ENCODE measurements around the gene TXK.

The TXK gene

DNA sequence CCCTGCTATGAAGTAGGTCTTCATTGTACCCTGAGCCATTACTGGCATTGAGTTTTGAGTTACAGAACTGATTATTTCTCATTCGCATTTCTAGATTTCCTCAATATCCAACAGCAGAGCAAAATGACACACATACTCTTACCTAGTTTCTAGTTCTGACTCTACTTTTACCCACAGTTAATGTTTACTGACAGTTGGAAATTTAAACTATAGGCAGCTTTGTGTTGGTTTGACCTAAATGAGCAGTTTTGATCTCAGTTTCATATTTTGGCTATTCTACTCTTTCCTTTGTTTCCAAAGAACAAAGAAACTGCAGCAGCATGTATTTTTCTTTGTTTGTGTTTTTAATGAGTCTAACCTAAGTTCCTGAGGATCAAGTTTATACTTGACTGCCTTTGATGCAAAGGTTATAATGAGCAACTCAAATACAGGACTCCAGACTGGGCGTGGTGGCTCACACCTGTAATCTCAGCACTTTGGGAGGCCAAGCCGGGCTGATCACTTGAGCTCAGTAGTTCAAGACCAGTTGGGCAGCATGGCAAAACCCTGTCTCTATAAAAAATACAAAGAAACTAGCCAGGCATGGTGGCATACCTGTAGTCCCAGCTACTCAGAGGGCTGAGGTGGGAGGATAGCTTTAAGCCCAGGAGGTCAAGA, 30.4 kb downstream of the TXK start:
- DNase-seq (ENCODE audit: low spot score), result no peak

GRCh38 chr4:48102303-48102702, 31.7 kb downstream of the TXK start:
- DNase-seq (ENCODE audit: low spot score), result no peak

DNA sequence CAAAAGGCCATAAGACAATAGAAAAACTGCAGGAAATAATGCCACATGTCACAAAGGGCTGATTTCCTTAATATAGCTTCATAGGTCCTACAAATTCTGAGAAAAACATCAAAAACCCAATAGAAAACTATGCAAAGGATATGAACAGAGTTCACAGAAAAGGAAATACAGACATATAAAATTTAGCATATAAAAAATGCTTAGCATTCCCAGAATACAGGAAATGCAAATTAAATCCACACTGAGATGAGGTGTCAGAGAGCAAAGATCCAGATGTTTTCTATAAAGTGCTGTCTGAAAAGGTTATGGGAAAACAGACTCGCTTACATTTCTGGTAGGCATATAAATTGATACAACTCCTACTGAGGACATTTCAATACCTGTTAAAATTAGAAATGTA, 33.8 kb downstream of the TXK start:
- no peak for DNase-seq (ENCODE audit: low spot score)

DNA sequence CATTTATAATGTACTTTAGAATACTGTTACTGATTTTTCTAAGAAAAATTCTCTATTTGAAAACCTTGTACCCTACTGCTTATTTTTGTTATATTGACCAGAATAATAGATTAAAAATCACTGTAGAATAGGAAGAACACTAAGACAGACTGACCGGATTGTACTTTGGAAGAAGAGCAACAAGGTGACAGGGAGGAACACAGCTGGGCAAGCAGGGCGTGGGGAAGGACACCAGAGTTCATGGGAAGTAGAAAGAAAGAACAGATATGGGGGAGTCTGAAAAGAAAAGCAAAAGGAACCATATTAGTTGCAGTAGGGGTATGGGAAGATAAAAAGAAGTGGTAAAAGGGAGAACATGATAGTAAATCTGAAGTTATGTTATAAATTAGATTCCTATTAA, 38.6 kb downstream of the TXK start:
- DNase-seq (ENCODE audit: low spot score), result no peak

- DNase-seq (ENCODE audit: low spot score), result no peak
Observed at GRCh38 chr4:48093991-48094416, 40.0 kb downstream of the TXK start.

DNA sequence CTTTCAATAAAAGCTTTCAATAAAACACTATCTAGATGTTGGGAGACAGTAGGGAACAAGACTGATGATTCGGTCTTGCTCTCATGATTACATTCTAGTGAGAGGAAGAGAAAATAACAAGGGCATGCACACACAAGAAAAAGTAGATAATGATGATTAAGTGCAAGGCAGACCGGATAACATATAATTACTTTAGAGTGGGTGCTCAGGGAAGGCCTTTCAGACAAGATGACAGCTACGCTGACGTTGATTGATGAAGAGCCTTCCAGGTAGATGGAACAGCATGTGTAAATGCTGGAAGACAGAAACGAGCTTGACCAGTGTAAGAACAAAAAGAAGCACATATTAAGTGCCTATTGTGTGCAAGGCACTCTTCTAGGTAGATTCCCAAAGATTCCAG, 43.4 kb downstream of the TXK start:
- DNase-seq (ENCODE audit: low spot score), result peak; percentile 2

DNA sequence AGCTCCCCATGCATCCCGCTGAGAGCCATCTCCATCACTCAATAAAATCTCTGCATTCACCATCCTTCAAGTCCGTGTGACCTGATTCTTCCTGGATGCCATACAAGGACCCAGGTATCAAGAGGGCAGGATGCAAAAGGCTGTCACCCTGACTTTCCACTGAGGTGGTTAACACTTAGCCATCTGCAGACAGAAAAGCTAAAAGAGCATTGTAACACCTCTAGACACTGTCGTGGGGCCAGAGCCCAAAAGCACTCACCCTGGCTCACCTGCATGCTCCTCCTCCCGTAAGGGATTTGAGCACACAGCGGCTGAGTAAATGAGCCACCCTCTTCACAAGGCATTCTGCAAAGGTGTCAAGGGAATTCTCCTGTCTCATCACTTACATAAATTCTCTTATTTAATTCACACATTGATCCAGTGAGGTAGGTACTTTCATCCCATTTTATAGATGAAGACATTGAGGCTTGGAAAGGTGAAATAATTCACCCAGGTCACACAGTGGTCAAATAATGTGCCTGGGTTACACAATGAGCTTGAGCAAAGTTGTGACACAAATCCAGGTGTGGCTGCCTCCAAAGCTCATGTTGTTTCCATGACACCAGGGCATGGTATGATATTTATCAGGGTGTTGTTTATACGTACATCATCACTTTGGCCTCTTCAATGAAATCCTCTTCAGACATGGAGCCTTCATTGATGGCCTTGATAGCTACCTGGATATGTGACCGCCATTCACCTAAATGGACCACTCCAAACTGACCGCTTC, 48.0 kb downstream of the TXK start:
- DNase-seq (ENCODE audit: low spot score), result no peak

GRCh38 chr4:48082956-48083355, 51.1 kb downstream of the TXK start:
- DNase-seq (ENCODE audit: low spot score), result no peak

GRCh38 chr4:48081196-48081595, 52.9 kb downstream of the TXK start:
- no peak for DNase-seq (ENCODE audit: low spot score)

GRCh38 chr4:48079972-48080391, 54.1 kb downstream of the TXK start:
- DNase-seq (ENCODE audit: low spot score), result no peak

GRCh38 chr4:48078862-48079655, 55.0 kb downstream of the TXK start:
- DNase-seq (ENCODE audit: low spot score), result no peak

GRCh38 chr4:48078425-48078824, 55.6 kb downstream of the TXK start:
- no peak for DNase-seq (ENCODE audit: low spot score)

DNA sequence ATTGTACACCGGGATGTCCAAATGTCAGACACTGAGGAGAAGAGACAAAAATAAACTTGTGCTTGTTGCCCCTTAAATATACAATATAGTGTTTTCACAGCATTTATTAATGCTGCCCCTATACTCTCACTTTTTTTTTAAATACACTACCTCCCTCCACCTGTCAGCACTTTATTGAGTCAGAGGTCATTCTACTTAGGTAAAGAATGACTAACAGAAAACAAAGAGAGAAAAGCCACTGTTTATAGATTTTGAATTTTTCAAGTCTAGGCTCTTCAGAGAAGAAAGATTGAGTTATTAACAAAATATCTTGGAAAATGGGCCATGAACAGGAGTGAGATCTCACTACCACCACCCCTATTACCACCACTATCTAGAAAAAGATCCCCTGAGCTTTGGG, 59.4 kb downstream of the TXK start:
- no peak for DNase-seq (ENCODE audit: low spot score)

DNA sequence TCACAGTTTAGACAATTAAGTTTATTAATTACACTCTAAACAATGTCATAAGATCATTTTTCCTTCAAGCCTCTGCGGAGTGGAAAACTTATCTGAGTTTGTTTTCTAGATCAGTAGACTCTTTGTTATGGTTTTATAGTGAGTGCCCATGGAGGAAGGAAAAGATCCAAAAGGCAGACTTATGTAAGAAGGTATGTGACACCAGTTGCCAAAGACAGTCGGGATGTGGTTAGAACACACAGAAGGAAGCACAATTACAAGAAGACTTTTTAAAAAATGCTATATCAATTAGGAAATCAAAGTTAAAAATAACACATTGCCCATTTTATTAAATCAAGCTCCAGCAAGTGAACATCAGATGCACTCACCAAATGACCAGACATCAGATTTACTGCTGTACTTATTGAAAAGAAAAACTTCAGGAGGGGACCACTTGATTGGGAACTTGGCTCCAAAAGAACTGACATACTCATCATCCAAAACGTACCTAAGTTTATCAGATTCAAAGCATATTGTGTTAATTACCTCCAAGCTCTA, 60.4 kb downstream of the TXK start:
- no peak for DNase-seq (ENCODE audit: low spot score)

- no peak for DNase-seq (ENCODE audit: low spot score)
Observed at GRCh38 chr4:48071191-48071590, 62.9 kb downstream of the TXK start.

- no peak for DNase-seq (ENCODE audit: low spot score)
Observed at GRCh38 chr4:48069026-48069425, 65.0 kb downstream of the TXK start.

- DNase-seq (ENCODE audit: low spot score), result no peak
Observed at GRCh38 chr4:48068182-48068581, 65.9 kb downstream of the TXK start.

- DNase-seq (ENCODE audit: low spot score), result no peak
Observed at GRCh38 chr4:48067536-48067935, 66.5 kb downstream of the TXK start.

GRCh38 chr4:48065587-48066052, 68.4 kb downstream of the TXK start:
- no peak for DNase-seq (ENCODE audit: low spot score)

GRCh38 chr4:48064349-48064748, 69.7 kb downstream of the TXK start:
- DNase-seq (ENCODE audit: low spot score), result no peak

- DNase-seq (ENCODE audit: low spot score), result peak; percentile 4
Observed at GRCh38 chr4:48058617-48059530, 75.2 kb downstream of the TXK start.

Data from SK-N-DZ (cell line).